Stimulated activated CD8-positive, alpha-beta memory T cell treated with anti-CD3 and anti-CD28 coated beads, Interleukin-15, amount 100 ng/mL, for 24 hours (primary cell): Measurements from ENCODE around the gene PRPH.

Experiments used
- DNase-seq: peaks from one replicate; pipeline ENCODE4 v3.0.0-alpha.2; 2020; ENCODE audit warnings: low read depth

Gene PRPH

DNA sequence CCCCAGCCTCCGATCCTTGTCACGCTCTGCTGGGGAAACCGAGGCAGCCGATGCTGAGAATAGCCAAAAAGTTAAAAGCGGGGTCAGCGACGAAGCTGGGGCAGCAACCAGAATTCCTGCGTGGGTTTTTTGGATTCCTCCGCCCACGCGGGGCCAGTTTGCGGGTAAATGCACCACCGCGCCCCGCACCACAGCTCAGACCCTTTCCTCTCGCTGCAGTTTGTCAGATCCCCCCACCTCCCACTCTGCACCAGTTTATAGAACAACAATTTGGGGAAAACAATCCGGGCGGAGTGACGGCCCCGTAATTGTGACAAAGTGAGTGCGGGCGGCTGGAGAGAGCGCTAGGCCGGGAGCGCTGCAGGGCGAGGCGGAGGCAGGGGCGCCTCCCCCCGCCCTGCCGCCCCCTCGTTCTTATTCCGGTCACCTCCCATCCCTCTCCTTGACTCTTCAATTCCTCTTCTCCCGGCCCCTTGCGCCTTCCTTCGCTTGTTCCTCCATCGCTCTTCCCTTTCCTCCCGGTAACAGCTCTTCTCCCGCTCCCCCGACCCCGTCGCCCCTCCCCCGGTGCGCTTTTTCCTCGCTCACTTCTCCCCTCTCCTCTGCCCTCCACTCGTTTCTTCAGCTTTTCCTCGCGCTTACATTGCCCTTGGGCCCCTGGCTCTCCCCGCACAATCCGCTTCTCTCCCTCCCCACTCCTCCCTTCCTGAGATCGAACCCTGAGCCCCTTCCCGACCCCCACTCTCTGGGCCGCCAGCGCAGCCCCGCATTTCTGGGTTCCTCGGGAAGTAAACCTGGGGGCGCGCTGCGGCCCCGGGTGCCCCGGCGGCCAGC is 51.1 kb downstream of the PRPH start:
- DNase-seq: no peak

DNA sequence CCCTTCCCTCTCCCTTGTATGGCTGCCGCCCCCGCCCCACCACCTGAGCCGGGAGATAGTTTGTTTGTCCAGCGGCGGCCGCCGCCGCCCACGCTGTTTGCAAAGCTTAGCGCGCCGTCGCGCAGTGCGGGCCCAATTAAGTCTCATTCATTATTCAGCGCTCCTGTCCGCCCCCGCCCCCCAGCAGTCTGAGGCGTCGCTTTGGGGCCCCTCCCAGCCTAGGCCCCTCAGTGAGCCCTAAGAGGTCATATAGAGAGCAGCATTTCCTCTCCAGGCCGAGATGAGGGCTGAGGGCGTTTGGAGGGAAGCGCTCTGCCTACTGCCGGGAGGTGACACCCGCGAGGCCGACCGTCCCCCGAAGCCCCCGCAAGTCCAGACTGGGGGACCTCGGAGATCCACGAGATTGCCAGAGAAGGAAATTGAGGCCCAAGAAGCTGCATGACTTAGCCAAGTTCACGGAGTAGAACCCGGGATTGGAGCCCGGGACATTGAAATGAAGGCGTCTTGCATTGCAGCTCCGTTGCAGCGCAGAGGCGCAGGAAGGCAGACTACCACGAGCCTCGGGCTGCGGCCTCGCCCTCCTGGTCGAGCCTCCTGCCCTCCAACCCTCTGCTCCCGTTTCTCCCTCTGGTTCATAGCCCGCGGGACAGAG is 51.8 kb downstream of the PRPH start, which contains the start of gene DNAJC22:
Gene DNAJC22 (plus strand): TSS at position 230 of the 652 bp plus-strand sequence. CDS start 1,985 bp downstream, outside the sequence.
- DNase-seq: no peak

DNA sequence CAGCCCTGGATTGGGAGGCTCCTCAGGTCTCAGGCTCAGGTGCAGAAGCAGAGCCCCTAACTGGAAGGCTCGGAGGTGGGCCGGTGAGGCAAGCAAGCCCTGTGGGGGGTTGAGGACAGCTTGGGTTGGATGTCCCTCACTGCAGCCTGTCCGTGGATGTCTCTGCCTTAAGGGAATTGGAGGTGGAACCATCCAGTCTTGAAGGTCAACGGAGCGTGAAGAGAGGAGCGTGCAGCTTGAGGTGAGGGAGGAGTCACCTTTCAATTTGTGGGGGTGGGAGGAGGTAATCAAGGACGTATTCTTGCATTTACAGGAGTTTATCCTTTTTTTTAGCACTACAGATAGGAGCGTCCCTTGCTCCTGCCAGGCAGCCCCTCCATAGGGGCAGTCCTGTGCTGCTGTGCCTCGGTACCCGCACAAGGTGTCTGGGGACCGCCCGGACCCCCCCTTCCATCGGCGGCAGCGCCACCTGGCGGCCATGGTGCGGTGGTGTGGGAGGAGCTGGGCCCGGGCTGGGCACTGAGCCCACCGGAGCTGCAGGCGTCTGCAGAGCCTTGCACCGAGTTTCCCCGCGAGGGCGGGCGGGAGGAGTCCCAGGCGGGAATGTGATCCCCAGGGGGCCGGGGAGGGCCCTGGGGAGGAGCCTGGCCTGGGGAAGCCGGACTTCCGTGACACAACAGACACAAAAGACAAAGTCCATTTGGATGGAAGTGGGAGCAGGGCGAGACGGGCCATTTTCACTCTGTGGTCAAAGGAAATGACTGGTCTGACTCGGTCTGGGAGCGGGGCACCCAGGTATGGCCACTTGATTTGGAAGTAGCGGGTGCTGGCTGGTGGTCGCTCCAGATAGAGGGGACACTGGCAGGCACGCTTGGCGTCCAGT is 52.6 kb downstream of the PRPH start:
- peak; percentile 70 for DNase-seq
